Tibial nerve (tissue), 4 donors: ENCODE data around the gene CORO1A. TPM values are rescaled to one million over a fixed set of nuclear protein-coding genes. Genes with fewer than 3 reads are reported as not detected.

Experiments
- DNase-seq, 2 donors: peaks; one replicate each; pipeline ENCODE4 v3.0.0-alpha.2; 2019; ENCODE audit warnings: low spot score in 2 of 2
- H3K27ac ChIP-seq, 4 donors: fragments of 200-600 bp; sonication (generic) in 3 of 4; one replicate each; pipeline ENCODE4 v1.5.1; 2017 to 2019; ENCODE audit warnings: mild to moderate bottlenecking in 1 of 4
- H3K27me3 ChIP-seq, 2 donors: fragments of 200-600 bp; sonication (generic) in 1 of 2; one replicate each; pipeline versions ENCODE4 v1.5.1 to v1.6.0; 2017 to 2019
- H3K36me3 ChIP-seq, 3 donors: fragments of 200-600 bp; sonication (generic); one replicate each; pipeline ENCODE4 v1.5.1; 2018 to 2019
- H3K4me1 ChIP-seq, 4 donors: fragments of 200-600 bp; sonication (generic) in 3 of 4; one replicate each; pipeline ENCODE4 v1.5.1; 2017 to 2019
- H3K4me3 ChIP-seq, 4 donors: fragments of 200-600 bp; sonication (generic) in 3 of 4; one replicate each; pipeline ENCODE4 v1.5.1; 2017 to 2019; ENCODE audit warnings: mild to moderate bottlenecking in 1 of 4, moderate library complexity in 1 of 4
- H3K9me3 ChIP-seq, 4 donors: fragments of 200-600 bp; sonication (generic) in 3 of 4; one replicate each; pipeline ENCODE4 v1.5.1; 2017 to 2019
- EP300 ChIP-seq, 2 donors: sonication (generic); formaldehyde crosslinking; IDR thresholded peaks; one replicate each; pipeline ENCODE4 v1.6.1; 2017; ENCODE audit warnings: antibody characterized with exemption in 2 of 2, mild to moderate bottlenecking in 1 of 2
- POLR2A ChIP-seq, 2 donors: fragments of 450-650 bp; IDR thresholded peaks; one replicate each; pipeline ENCODE4 v1.6.1; 2017; ENCODE audit warnings: antibody characterized with exemption in 2 of 2, mild to moderate bottlenecking in 2 of 2, moderate library complexity in 2 of 2
- WGBS, 2 donors: methylation state at CpG; one replicate each; pipeline ENCODE4 v1.1.5; 2018; 5-methylcytosine and 5-hydroxymethylcytosine counted together
- total RNA-seq, 4 donors: library from RNA; depleted of rRNA; stranded (reverse); fragments of >200 nt; gene quantifications; one replicate each; pipeline ENCODE4 v1.1.0, GENCODE V29; 2016
- TF ChIP-seq, protein P1 (sequence below), 5 experiments: fragments of 200-600 bp in 3 of 5; fragments of 450-650 bp in 2 of 5; sonication (generic) in 3 of 5; IDR thresholded peaks; one replicate each; pipeline ENCODE4 v1.5.1; 2016 to 2019; ENCODE audit warnings: antibody characterized with exemption in 5 of 5, mild to moderate bottlenecking in 3 of 5, moderate library complexity in 2 of 5

CORO1A gene
- total RNA-seq, 4 donors from 2014 or later: 35.0 to 66.9 (median 47.1) TPM

DNA sequence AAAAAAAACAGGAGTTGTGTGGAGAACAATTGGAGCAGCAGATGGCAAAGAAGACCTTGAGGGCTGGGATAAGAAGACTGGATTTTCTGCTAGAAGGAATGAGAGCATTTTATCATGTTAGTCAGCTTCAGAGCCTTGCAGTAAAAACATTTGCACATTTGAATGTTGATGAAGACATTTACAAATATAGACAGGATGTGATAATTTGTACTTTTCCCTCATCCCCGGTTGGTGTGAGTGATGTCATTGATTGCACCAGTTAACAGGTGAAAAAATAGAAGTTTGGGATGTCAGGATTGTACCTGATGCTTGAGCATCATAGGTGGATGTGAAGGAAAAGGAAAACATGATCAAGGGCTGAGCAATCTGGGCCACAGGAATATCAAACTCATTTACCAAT is 37.7 kb upstream of the CORO1A start:
- TF ChIP-seq POLR2A (IDR thresholded peaks at IDR 0.05): no peak
- no peak for TF ChIP-seq EP300 (IDR thresholded peaks at IDR 0.05)
- TF ChIP-seq, protein P1, sequence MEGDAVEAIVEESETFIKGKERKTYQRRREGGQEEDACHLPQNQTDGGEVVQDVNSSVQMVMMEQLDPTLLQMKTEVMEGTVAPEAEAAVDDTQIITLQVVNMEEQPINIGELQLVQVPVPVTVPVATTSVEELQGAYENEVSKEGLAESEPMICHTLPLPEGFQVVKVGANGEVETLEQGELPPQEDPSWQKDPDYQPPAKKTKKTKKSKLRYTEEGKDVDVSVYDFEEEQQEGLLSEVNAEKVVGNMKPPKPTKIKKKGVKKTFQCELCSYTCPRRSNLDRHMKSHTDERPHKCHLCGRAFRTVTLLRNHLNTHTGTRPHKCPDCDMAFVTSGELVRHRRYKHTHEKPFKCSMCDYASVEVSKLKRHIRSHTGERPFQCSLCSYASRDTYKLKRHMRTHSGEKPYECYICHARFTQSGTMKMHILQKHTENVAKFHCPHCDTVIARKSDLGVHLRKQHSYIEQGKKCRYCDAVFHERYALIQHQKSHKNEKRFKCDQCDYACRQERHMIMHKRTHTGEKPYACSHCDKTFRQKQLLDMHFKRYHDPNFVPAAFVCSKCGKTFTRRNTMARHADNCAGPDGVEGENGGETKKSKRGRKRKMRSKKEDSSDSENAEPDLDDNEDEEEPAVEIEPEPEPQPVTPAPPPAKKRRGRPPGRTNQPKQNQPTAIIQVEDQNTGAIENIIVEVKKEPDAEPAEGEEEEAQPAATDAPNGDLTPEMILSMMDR (IDR thresholded peaks at IDR 0.05): no peak

DNA sequence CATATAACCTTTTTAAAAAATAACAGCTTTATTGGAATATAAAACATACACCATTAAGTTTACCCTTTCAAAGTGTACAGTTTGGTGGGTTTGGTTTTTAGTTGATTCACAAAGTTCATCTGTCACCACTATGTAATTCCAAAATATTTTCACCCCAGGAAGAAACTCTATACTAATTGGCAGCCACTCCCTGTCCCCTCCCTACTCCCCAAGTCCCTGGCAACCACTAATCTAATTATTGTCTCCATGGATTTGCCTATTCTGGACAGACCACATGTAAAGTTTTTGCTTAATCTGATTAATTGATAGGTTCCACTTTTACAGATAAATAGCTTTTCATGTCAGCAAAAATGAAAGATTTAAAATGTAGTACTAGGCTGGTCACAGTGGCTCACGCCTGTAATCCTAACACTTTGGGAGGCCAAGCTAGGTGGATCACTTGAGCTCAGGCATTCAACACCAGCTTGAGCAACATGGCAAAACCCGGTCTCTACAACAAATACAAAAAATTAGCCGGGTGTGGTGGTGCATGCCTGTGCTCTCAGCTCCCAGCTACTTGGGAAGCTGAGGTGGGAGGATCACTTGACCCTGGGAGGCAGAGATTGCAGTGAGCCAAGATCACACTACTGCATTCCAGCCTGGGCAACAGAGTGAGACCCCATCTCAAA is 35.4 kb upstream of the CORO1A start:
- WGBS, 2 donors: 90 to 94% methylated on average over 3 of the region's 3 CpGs
- Histone ChIP-seq H3K4me1 (no peaks in the 10 kb centered on the region), H3K27ac (no peak overlapping the region), H3K36me3 (no peaks in the 10 kb centered on the region), H3K4me3 (no peak overlapping the region), H3K9me3 (peaks cover 0 to 14% (median 2%) of the 10 kb centered on the region in 4 donors), H3K27me3 (no peaks in the 10 kb centered on the region)
- DNase-seq: no peak
- TF ChIP-seq, protein P1 (IDR thresholded peaks at IDR 0.05): no peak
- no peak for TF ChIP-seq POLR2A (IDR thresholded peaks at IDR 0.05)
- no peak for TF ChIP-seq EP300 (IDR thresholded peaks at IDR 0.05)

More for the DNA sequence above, 37.7 kb upstream of the CORO1A start:
- DNase-seq: no peak
- 63 to 89% methylated on average over 1 of the region's 1 CpG for WGBS, 2 donors
- Histone ChIP-seq H3K4me1 (no peaks in the 10 kb centered on the region), H3K27ac (no peak overlapping the region), H3K36me3 (no peaks in the 10 kb centered on the region), H3K9me3 (peaks cover 0 to 14% (median 2%) of the 10 kb centered on the region in 4 donors), H3K27me3 (no peaks in the 10 kb centered on the region), H3K4me3 (no peak overlapping the region)

- 77 to 81% methylated on average over 5 of the region's 5 CpGs for WGBS, 2 donors
- H3K27ac ChIP-seq: no peak overlapping the region
- H3K36me3 ChIP-seq: no peaks in the 10 kb centered on the region
- no peaks in the 10 kb centered on the region for H3K27me3 ChIP-seq
- no peak overlapping the region for H3K4me3 ChIP-seq
- no peaks in the 10 kb centered on the region for H3K4me1 ChIP-seq
- TF ChIP-seq POLR2A (IDR thresholded peaks at IDR 0.05) (no peak), EP300 (IDR thresholded peaks at IDR 0.05) (no peak)
- TF ChIP-seq, protein P1 (IDR thresholded peaks at IDR 0.05): no peak
- H3K9me3 ChIP-seq: peaks cover 0 to 14% (median 2%) of the 10 kb centered on the region in 4 donors
- no peak for DNase-seq
These were observed 34.0 kb upstream of the CORO1A start for GRCh38 chr16:30149250-30149930.

GRCh38 chr16:30151091-30151490 is 32.3 kb upstream of the CORO1A start:
- 90 to 92% methylated on average over 7 of the region's 7 CpGs for WGBS, 2 donors
- DNase-seq: no peak
- Histone ChIP-seq H3K27me3 (no peaks in the 10 kb centered on the region), H3K9me3 (peaks cover 0 to 14% (median 2%) of the 10 kb centered on the region in 4 donors), H3K27ac (no peak overlapping the region), H3K4me1 (no peaks in the 10 kb centered on the region), H3K4me3 (no peak overlapping the region), H3K36me3 (no peaks in the 10 kb centered on the region)
- TF ChIP-seq, protein P1 (IDR thresholded peaks at IDR 0.05): no peak
- TF ChIP-seq EP300 (IDR thresholded peaks at IDR 0.05) (no peak), POLR2A (IDR thresholded peaks at IDR 0.05) (no peak)

DNA sequence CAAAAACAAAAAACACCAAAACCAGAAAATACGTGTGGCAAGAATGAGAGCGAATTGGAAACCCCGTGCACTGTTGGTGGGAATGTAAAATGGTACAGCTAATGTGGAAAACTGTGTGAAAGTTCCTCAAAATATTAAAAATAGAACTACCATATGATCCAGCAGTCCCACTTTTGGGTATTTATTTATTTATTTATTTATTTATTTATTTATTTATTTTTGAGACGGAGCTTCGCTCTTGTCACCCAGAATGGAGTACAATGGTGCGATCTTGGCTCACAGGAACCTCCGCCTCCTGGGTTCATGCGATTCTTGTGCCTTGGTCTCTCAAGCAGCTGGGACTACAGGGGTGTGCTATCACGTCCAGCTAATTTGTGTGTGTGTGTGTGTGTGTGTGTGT is 30.9 kb upstream of the CORO1A start:
- 95% methylated on average over 9 of the region's 9 CpGs for WGBS, 2 donors
- H3K4me1 ChIP-seq: no peaks in the 10 kb centered on the region
- no peaks in the 10 kb centered on the region for H3K27me3 ChIP-seq
- H3K27ac ChIP-seq: no peak overlapping the region
- no peak for TF ChIP-seq EP300 (IDR thresholded peaks at IDR 0.05)
- H3K36me3 ChIP-seq: no peaks in the 10 kb centered on the region
- H3K4me3 ChIP-seq: no peak overlapping the region
- H3K9me3 ChIP-seq: peaks cover 0 to 14% (median 2%) of the 10 kb centered on the region in 4 donors
- no peak for DNase-seq
